PFSK-1 (cell line): ENCODE results near the gene BEAN1.

Experiments used
- FOXP2 ChIP-seq: optimal IDR thresholded peaks from 2 replicates; pipeline ENCODE3; 2011; ENCODE audit warnings: borderline replicate concordance, control low read depth, inconsistent platforms; ENCODE audit not compliant: insufficient read depth; ENCODE audit errors: extremely low read length, extremely low read depth
- POLR2AphosphoS5 ChIP-seq: IDR thresholded peaks from 2 replicates; pipeline ENCODE4 v1.6.1; 2012; ENCODE audit warnings: low read depth, mild to moderate bottlenecking, control low read depth, low read length, moderate library complexity
- REST ChIP-seq, 2 experiments: IDR thresholded peaks; 2 replicates each; pipeline versions ENCODE4 v1.6.1 to v1.8.0; 2011 to 2012; ENCODE audit warnings: low read depth in 2 of 2, low read length in 2 of 2, control low read depth in 1 of 2, inconsistent platforms in 1 of 2, mild to moderate bottlenecking in 1 of 2, moderate library complexity in 1 of 2; ENCODE audit not compliant: insufficient read depth in 1 of 2
- SIN3A ChIP-seq: IDR thresholded peaks from 2 replicates; pipeline ENCODE4 v1.6.1; 2012; ENCODE audit warnings: mild to moderate bottlenecking, low read length, moderate library complexity, borderline replicate concordance; ENCODE audit not compliant: insufficient read depth
- TAF1 ChIP-seq: IDR thresholded peaks from 2 replicates; pipeline ENCODE4 v1.6.1; 2012; ENCODE audit warnings: low read length, control low read depth, borderline replicate concordance; ENCODE audit not compliant: insufficient read depth

BEAN1 gene

GRCh38 chr16:66438536-66438935 is 11.4 kb downstream of the BEAN1 start:
- TF ChIP-seq SIN3A (no peak), TAF1 (no peak), REST (IDR thresholded peaks at IDR 0.05; ENCODE audit: insufficient read depth in 1 of 2, low read depth in 2 of 2, low read length in 2 of 2) (no peak), POLR2AphosphoS5 (no peak), FOXP2 (no peak)

GRCh38 chr16:66439051-66439730 is 12.1 kb downstream of the BEAN1 start:
- TF ChIP-seq REST (IDR thresholded peaks at IDR 0.05; ENCODE audit: insufficient read depth in 1 of 2, low read depth in 2 of 2, low read length in 2 of 2), result no peak
- TF ChIP-seq TAF1, result no peak
- no peak for TF ChIP-seq FOXP2
- no peak for TF ChIP-seq SIN3A
- no peak for TF ChIP-seq POLR2AphosphoS5

GRCh38 chr16:66440271-66440802 is 13.2 kb downstream of the BEAN1 start:
- TF ChIP-seq SIN3A, result no peak
- TF ChIP-seq TAF1, result no peak
- no peak for TF ChIP-seq FOXP2
- no peak for TF ChIP-seq POLR2AphosphoS5
- no peak for TF ChIP-seq REST (IDR thresholded peaks at IDR 0.05; ENCODE audit: insufficient read depth in 1 of 2, low read depth in 2 of 2, low read length in 2 of 2)

- no peak for TF ChIP-seq POLR2AphosphoS5
- no peak for TF ChIP-seq TAF1
- TF ChIP-seq FOXP2, result no peak
- TF ChIP-seq REST (IDR thresholded peaks at IDR 0.05; ENCODE audit: insufficient read depth in 1 of 2, low read depth in 2 of 2, low read length in 2 of 2), result no peak
- TF ChIP-seq SIN3A, result no peak
Observed at GRCh38 chr16:66440970-66441369, 13.9 kb downstream of the BEAN1 start.
